ENCODE measurements around the gene CXorf58. TPM values are rescaled to one million over a fixed set of nuclear protein-coding genes. Genes with fewer than 3 reads are reported as not detected.

Gene CXorf58
- total and polyA plus RNA-seq, 2 experiments from 2014 or later, result 0.56 TPM; not detected in 1

DNA sequence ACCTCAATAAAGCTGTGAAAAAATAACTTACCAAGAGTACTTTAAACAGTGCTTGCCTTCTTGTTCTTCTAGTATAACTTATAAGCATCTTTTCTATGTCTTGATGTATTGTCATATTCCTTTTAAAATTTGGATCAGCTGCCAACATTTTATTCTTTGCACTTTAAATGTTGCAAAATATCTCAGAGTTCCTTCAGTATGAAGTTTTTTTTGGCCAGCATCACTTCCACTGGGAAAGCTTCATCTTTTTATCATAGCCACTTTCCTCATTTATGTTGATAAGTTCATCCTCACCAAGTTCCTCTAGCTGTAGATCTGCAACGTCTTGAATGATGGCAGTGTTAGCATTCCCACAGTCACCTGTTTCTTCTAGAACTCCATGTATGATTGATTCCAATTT lies 24.2 kb downstream of the CXorf58 start:
- Histone ChIP-seq H3F3A (replicated peaks; ENCODE audit: low read depth) (no peaks in the 10 kb centered on the region), H3K4me3 (no peak overlapping the region), H4K20me1 (replicated peaks; ENCODE audit: insufficient read depth) (no peaks in the 10 kb centered on the region), H3K36me3 (ENCODE audit: insufficient read depth) (no peaks in the 10 kb centered on the region), H3K9me2 (ENCODE audit: insufficient read depth) (no peaks in the 10 kb centered on the region), H3K27ac (ENCODE audit: low read depth) (no peak overlapping the region), H3K4me1 (ENCODE audit: insufficient read depth) (no peaks in the 10 kb centered on the region; the same call in 1 of the 2 replicates), H2AFZ (no peak overlapping the region), H3K27me3 (ENCODE audit: insufficient read depth) (no peaks in the 10 kb centered on the region), H3K79me2 (replicated peaks; ENCODE audit: insufficient read depth) (no peaks in the 10 kb centered on the region), H3K4me2 (no peak overlapping the region)
- Mint-ChIP-seq H3K4me3 (no peak overlapping the region), H3K4me1 (peaks cover 5% of the 10 kb centered on the region; the same call in 2 of the 3 replicates), H3K27me3 (ENCODE audit: insufficient read depth, low read depth, poor library complexity) (no peaks in the 10 kb centered on the region), H3K36me3 (ENCODE audit: low read depth) (no peaks in the 10 kb centered on the region), H3K27ac (no peak overlapping the region), H3K9me3 (no peaks in the 10 kb centered on the region)
- TF ChIP-seq CREB1 (CRISPR knock-in tag; IDR thresholded peaks at IDR 0.05; ENCODE audit: low read depth) (no peak), ZNF331 (CRISPR knock-in tag; IDR thresholded peaks at IDR 0.05; ENCODE audit: low read depth) (no peak), NANOG (IDR thresholded peaks at IDR 0.05; ENCODE audit: borderline replicate concordance) (no peak), ZNF114 (CRISPR knock-in tag; IDR thresholded peaks at IDR 0.05) (no peak), STAT1 (IDR thresholded peaks at IDR 0.05; ENCODE audit: unreplicated experiment) (no peak), EZH2 (IDR thresholded peaks at IDR 0.05; ENCODE audit: low read depth, unreplicated experiment) (no peak), EZH2phosphoT487 (IDR thresholded peaks at IDR 0.05; ENCODE audit: unreplicated experiment) (no peak), JUNB (IDR thresholded peaks at IDR 0.05; ENCODE audit: unreplicated experiment) (no peak), POLR2AphosphoS5 (IDR thresholded peaks at IDR 0.05; ENCODE audit: low read depth) (no peak)
- TF ChIP-seq, protein P1, sequence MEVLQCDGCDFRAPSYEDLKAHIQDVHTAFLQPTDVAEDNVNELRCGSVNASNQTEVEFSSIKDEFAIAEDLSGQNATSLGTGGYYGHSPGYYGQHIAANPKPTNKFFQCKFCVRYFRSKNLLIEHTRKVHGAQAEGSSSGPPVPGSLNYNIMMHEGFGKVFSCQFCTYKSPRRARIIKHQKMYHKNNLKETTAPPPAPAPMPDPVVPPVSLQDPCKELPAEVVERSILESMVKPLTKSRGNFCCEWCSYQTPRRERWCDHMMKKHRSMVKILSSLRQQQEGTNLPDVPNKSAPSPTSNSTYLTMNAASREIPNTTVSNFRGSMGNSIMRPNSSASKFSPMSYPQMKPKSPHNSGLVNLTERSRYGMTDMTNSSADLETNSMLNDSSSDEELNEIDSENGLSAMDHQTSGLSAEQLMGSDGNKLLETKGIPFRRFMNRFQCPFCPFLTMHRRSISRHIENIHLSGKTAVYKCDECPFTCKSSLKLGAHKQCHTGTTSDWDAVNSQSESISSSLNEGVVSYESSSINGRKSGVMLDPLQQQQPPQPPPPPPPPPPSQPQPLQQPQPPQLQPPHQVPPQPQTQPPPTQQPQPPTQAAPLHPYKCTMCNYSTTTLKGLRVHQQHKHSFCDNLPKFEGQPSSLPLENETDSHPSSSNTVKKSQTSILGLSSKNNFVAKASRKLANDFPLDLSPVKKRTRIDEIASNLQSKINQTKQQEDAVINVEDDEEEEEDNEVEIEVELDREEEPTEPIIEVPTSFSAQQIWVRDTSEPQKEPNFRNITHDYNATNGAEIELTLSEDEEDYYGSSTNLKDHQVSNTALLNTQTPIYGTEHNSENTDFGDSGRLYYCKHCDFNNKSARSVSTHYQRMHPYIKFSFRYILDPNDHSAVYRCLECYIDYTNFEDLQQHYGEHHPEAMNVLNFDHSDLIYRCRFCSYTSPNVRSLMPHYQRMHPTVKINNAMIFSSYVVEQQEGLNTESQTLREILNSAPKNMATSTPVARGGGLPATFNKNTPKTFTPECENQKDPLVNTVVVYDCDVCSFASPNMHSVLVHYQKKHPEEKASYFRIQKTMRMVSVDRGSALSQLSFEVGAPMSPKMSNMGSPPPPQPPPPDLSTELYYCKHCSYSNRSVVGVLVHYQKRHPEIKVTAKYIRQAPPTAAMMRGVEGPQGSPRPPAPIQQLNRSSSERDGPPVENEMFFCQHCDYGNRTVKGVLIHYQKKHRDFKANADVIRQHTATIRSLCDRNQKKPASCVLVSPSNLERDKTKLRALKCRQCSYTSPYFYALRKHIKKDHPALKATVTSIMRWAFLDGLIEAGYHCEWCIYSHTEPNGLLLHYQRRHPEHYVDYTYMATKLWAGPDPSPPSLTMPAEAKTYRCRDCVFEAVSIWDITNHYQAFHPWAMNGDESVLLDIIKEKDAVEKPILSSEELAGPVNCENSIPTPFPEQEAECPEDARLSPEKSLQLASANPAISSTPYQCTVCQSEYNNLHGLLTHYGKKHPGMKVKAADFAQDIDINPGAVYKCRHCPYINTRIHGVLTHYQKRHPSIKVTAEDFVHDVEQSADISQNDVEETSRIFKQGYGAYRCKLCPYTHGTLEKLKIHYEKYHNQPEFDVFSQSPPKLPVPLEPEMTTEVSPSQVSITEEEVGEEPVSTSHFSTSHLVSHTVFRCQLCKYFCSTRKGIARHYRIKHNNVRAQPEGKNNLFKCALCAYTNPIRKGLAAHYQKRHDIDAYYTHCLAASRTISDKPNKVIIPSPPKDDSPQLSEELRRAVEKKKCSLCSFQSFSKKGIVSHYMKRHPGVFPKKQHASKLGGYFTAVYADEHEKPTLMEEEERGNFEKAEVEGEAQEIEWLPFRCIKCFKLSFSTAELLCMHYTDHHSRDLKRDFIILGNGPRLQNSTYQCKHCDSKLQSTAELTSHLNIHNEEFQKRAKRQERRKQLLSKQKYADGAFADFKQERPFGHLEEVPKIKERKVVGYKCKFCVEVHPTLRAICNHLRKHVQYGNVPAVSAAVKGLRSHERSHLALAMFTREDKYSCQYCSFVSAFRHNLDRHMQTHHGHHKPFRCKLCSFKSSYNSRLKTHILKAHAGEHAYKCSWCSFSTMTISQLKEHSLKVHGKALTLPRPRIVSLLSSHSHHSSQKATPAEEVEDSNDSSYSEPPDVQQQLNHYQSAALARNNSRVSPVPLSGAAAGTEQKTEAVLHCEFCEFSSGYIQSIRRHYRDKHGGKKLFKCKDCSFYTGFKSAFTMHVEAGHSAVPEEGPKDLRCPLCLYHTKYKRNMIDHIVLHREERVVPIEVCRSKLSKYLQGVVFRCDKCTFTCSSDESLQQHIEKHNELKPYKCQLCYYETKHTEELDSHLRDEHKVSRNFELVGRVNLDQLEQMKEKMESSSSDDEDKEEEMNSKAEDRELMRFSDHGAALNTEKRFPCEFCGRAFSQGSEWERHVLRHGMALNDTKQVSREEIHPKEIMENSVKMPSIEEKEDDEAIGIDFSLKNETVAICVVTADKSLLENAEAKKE (CRISPR knock-in tag; IDR thresholded peaks at IDR 0.05), result no peak
- TF ChIP-seq, protein P2, sequence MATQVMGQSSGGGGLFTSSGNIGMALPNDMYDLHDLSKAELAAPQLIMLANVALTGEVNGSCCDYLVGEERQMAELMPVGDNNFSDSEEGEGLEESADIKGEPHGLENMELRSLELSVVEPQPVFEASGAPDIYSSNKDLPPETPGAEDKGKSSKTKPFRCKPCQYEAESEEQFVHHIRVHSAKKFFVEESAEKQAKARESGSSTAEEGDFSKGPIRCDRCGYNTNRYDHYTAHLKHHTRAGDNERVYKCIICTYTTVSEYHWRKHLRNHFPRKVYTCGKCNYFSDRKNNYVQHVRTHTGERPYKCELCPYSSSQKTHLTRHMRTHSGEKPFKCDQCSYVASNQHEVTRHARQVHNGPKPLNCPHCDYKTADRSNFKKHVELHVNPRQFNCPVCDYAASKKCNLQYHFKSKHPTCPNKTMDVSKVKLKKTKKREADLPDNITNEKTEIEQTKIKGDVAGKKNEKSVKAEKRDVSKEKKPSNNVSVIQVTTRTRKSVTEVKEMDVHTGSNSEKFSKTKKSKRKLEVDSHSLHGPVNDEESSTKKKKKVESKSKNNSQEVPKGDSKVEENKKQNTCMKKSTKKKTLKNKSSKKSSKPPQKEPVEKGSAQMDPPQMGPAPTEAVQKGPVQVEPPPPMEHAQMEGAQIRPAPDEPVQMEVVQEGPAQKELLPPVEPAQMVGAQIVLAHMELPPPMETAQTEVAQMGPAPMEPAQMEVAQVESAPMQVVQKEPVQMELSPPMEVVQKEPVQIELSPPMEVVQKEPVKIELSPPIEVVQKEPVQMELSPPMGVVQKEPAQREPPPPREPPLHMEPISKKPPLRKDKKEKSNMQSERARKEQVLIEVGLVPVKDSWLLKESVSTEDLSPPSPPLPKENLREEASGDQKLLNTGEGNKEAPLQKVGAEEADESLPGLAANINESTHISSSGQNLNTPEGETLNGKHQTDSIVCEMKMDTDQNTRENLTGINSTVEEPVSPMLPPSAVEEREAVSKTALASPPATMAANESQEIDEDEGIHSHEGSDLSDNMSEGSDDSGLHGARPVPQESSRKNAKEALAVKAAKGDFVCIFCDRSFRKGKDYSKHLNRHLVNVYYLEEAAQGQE (IDR thresholded peaks at IDR 0.05; ENCODE audit: unreplicated experiment), result no peak
- TF ChIP-seq, protein P3, sequence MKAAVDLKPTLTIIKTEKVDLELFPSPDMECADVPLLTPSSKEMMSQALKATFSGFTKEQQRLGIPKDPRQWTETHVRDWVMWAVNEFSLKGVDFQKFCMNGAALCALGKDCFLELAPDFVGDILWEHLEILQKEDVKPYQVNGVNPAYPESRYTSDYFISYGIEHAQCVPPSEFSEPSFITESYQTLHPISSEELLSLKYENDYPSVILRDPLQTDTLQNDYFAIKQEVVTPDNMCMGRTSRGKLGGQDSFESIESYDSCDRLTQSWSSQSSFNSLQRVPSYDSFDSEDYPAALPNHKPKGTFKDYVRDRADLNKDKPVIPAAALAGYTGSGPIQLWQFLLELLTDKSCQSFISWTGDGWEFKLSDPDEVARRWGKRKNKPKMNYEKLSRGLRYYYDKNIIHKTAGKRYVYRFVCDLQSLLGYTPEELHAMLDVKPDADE (IDR thresholded peaks at IDR 0.05), result no peak
- TF ChIP-seq, protein P4, sequence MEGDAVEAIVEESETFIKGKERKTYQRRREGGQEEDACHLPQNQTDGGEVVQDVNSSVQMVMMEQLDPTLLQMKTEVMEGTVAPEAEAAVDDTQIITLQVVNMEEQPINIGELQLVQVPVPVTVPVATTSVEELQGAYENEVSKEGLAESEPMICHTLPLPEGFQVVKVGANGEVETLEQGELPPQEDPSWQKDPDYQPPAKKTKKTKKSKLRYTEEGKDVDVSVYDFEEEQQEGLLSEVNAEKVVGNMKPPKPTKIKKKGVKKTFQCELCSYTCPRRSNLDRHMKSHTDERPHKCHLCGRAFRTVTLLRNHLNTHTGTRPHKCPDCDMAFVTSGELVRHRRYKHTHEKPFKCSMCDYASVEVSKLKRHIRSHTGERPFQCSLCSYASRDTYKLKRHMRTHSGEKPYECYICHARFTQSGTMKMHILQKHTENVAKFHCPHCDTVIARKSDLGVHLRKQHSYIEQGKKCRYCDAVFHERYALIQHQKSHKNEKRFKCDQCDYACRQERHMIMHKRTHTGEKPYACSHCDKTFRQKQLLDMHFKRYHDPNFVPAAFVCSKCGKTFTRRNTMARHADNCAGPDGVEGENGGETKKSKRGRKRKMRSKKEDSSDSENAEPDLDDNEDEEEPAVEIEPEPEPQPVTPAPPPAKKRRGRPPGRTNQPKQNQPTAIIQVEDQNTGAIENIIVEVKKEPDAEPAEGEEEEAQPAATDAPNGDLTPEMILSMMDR (conservative IDR thresholded peaks at IDR 0.05; ENCODE audit: low read depth in 2 of 2), result no peak
- DNase-seq (ENCODE audit: low spot score) (no peak), ATAC-seq (no peak)
